Esophagus muscularis mucosa (tissue), 4 donors: ENCODE measurements around the gene P2RX5. TPM values are rescaled to one million over a fixed set of nuclear protein-coding genes. Genes with fewer than 3 reads are reported as not detected.

ENCODE experiments used
- DNase-seq: peaks from one replicate; pipeline ENCODE4 v3.0.0-alpha.2; 2017; ENCODE audit errors: extremely low spot score
- H3K27ac ChIP-seq, 4 donors: fragments of 200-600 bp; sonication (generic); replicated peaks in 1 of 4; 1 replicate in 3 of 4; 2 replicates in 1 of 4; pipeline ENCODE4 v1.5.1; 2016 to 2019; ENCODE audit warnings: mild to moderate bottlenecking in 1 of 4
- H3K27me3 ChIP-seq, 4 donors: fragments of 200-600 bp; sonication (generic); one replicate each; pipeline versions ENCODE4 v1.5.1 to v1.6.0; 2016 to 2019
- H3K36me3 ChIP-seq, 4 donors: fragments of 200-600 bp; sonication (generic); one replicate each; pipeline ENCODE4 v1.5.1; 2016 to 2019
- H3K4me1 ChIP-seq, 4 donors: fragments of 200-600 bp; sonication (generic); one replicate each; pipeline ENCODE4 v1.5.1; 2016 to 2019
- H3K4me3 ChIP-seq, 4 donors: fragments of 200-600 bp; sonication (generic); 1 replicate in 2 of 4; 2 replicates in 2 of 4; pipeline ENCODE4 v1.5.1; 2016 to 2019; ENCODE audit warnings: mild to moderate bottlenecking in 4 of 4, moderate library complexity in 1 of 4
- H3K9me3 ChIP-seq, 4 donors: fragments of 200-600 bp; sonication (generic); 1 replicate in 3 of 4; 2 replicates in 1 of 4; pipeline ENCODE4 v1.5.1; 2016 to 2019
- CTCF ChIP-seq, 3 experiments: fragments of 200-600 bp in 2 of 3; fragments of 450-650 bp in 1 of 3; sonication (generic) in 2 of 3; IDR thresholded peaks; one replicate each; pipeline ENCODE4 v1.5.1; 2017 to 2019; ENCODE audit warnings: antibody characterized with exemption in 3 of 3, mild to moderate bottlenecking in 2 of 3, moderate library complexity in 1 of 3
- EP300 ChIP-seq: sonication (generic); formaldehyde crosslinking; IDR thresholded peaks from one replicate; pipeline ENCODE4 v1.6.1; 2017; ENCODE audit warnings: antibody characterized with exemption
- POLR2A ChIP-seq: fragments of 450-650 bp; IDR thresholded peaks from one replicate; pipeline ENCODE4 v1.6.1; 2017; ENCODE audit warnings: antibody characterized with exemption, moderate library complexity, mild to moderate bottlenecking, low read depth
- POLR2AphosphoS5 ChIP-seq, 2 donors: sonication (generic); formaldehyde crosslinking; IDR thresholded peaks; one replicate each; pipeline ENCODE4 v1.6.1; 2017; ENCODE audit warnings: antibody characterized with exemption in 2 of 2
- WGBS: methylation state at CpG from one replicate; pipeline ENCODE4 v1.1.5; 2018; 5-methylcytosine and 5-hydroxymethylcytosine counted together
- intact Hi-C: fragments of 100-400 bp; cut with DNase I; formaldehyde crosslinking; loops from one replicate; pipeline ENCODE4 v1.15.1; 2023
- total RNA-seq, 4 donors: library from RNA; depleted of rRNA; stranded (reverse); fragments of >200 nt; gene quantifications; one replicate each; pipeline versions ENCODE4 v1.1.0 to v1.2.1, GENCODE V29; 2016

The P2RX5 gene
- total RNA-seq, 4 donors from 2014 or later, result 0.19 to 1.5 (median 1.0) TPM

- no peak for DNase-seq
- 59% methylated on average over 18 of the region's 20 CpGs for WGBS
- Histone ChIP-seq H3K4me3 (no peak overlapping the region), H3K27ac (no peak overlapping the region), H3K36me3 (no peaks in the 10 kb centered on the region), H3K9me3 (no peaks in the 10 kb centered on the region), H3K27me3 (peaks cover 0 to 66% (median 2%) of the 10 kb centered on the region in 4 donors), H3K4me1 (no peaks in the 10 kb centered on the region)
- intact Hi-C loops, result no loop called here
- TF ChIP-seq CTCF (IDR thresholded peaks at IDR 0.05) (no peak), EP300 (no peak), POLR2A (no peak), POLR2AphosphoS5 (IDR thresholded peaks at IDR 0.05) (no peak)
Observed at GRCh38 chr17:3679531-3680126, 16.3 kb downstream of the P2RX5 start.

- TF ChIP-seq CTCF (IDR thresholded peaks at IDR 0.05), result no peak
- TF ChIP-seq POLR2A, result no peak
- no peak for TF ChIP-seq EP300
- Histone ChIP-seq H3K4me3 (no peak overlapping the region), H3K9me3 (no peaks in the 10 kb centered on the region), H3K27ac (no peak overlapping the region), H3K27me3 (peaks cover 0 to 59% (median 2%) of the 10 kb centered on the region in 4 donors), H3K36me3 (no peaks in the 10 kb centered on the region), H3K4me1 (no peaks in the 10 kb centered on the region)
- no peak for DNase-seq
- intact Hi-C loops, result no loop called here
- 78% methylated on average over 18 of the region's 27 CpGs for WGBS
Observed at GRCh38 chr17:3678821-3679530, 17.0 kb downstream of the P2RX5 start.

DNA sequence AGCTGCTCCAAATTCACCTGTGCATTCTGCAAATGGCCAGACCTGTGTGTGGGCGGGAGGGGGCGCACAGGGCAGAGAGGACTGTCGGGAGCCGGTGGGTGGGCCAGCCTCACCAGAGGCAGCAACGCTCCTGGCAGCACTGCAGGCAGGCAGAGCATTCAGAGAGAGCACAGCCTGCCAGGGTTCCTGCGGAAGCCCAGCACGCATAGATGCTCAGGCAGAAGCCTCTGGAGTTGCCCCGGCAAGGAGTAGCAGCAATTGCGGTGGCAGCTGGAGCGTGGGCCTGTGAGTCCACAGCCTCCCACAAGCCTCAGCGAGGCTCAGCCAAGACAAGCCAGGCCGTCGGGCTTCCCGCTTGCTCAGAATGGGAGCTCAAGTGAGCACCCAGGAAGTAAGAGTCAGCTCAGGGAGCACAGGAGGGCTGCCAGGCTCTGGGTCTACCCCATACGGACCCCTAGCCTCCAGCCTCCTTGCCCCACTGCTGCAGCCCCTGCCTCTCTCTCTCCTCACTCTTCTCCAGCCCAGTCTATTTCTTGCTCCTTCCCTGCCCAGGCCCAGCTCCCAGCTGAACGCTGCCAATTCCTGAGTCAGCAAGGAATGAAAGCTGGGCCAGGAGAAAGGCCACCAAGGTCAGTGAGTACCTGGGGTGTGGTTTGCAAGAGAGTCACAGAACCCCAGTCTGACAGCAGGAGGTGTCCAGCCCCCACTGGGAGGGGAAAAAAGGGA, 17.7 kb downstream of the P2RX5 start:
- H3K27ac ChIP-seq, result no peak overlapping the region
- peaks cover 0 to 52% (median 2%) of the 10 kb centered on the region in 4 donors for H3K27me3 ChIP-seq
- DNase-seq, result no peak

DNA sequence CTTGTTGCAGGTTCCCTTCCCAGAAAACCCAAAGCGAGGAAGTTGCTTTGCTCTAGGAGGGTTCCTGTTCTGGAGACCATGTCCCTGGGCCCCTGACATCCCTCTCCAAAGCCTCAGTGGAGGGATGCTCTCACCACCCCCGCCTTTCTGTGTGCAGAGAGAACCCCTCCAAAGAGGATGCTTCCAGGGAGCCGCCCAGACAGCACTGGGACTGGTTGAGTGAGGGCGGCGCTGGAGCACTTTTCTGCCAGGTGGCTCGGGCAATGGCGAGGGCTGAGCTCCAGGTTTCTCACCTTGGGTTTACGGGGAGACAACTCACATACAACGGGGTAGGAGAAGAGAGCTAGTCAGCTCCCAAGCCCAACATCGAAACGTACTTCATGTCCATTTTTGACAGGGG, 20.1 kb downstream of the P2RX5 start:
- 92% methylated on average over 5 of the region's 11 CpGs for WGBS
- intact Hi-C loops, result no loop called here
- H3K36me3 ChIP-seq, result peaks cover 0 to 12% (median 0%) of the 10 kb centered on the region in 4 donors
- no peak for TF ChIP-seq POLR2A
- TF ChIP-seq POLR2AphosphoS5 (IDR thresholded peaks at IDR 0.05), result no peak
- TF ChIP-seq CTCF (IDR thresholded peaks at IDR 0.05), result no peak
- no peak for TF ChIP-seq EP300
- H3K27me3 ChIP-seq, result peaks cover 0 to 28% (median 0%) of the 10 kb centered on the region in 4 donors
- no peak overlapping the region for H3K4me3 ChIP-seq
- H3K9me3 ChIP-seq, result no peaks in the 10 kb centered on the region
- no peak for DNase-seq
- peaks cover 0 to 4% (median under 1%) of the 10 kb centered on the region in 4 donors for H3K4me1 ChIP-seq
- no peak overlapping the region for H3K27ac ChIP-seq

More for the DNA sequence above, 17.7 kb downstream of the P2RX5 start:
- TF ChIP-seq EP300, result no peak
- TF ChIP-seq POLR2AphosphoS5 (IDR thresholded peaks at IDR 0.05), result no peak
- TF ChIP-seq POLR2A, result no peak
- TF ChIP-seq CTCF (IDR thresholded peaks at IDR 0.05), result no peak
- 49% methylated on average over 4 of the region's 16 CpGs for WGBS
- Histone ChIP-seq H3K9me3 (no peaks in the 10 kb centered on the region), H3K4me3 (no peak overlapping the region), H3K4me1 (no peaks in the 10 kb centered on the region), H3K36me3 (peaks cover 0 to 1% (median 0%) of the 10 kb centered on the region in 4 donors)
- intact Hi-C loops, result no loop called here
